Hematopoietic multipotent progenitor cell treated with erythropoietin and hydrocortisone succinate and interleukin-3 and kit ligand, for 15 days (in vitro differentiated cells): ENCODE measurements around the gene RAB3IP.
"Not testable (repeated sequence)": the region's sequence is repeated elsewhere in the genome, so short reads cannot be mapped to it uniquely, and the experiment has no call there.

ENCODE experiments used
- DNase-seq: peaks from one replicate; pipeline ENCODE4 v3.0.0-alpha.2; 2015; ENCODE audit warnings: low spot score

RAB3IP gene

GRCh38 chr12:69834576-69834975, 95.9 kb downstream of the RAB3IP start:
- DNase-seq = no peak

- no peak for DNase-seq
These were observed 96.4 kb downstream of the RAB3IP start for GRCh38 chr12:69835081-69835480.

GRCh38 chr12:69836015-69836414, 97.4 kb downstream of the RAB3IP start:
- DNase-seq = no peak

GRCh38 chr12:69837191-69837590, 98.5 kb downstream of the RAB3IP start:
- no peak for DNase-seq

GRCh38 chr12:69837657-69838415, 99.2 kb downstream of the RAB3IP start:
- DNase-seq = no peak

GRCh38 chr12:69840727-69841126, 102.1 kb downstream of the RAB3IP start:
- DNase-seq = no peak

- DNase-seq = no peak
These were observed 104.9 kb downstream of the RAB3IP start for GRCh38 chr12:69843608-69844007.

GRCh38 chr12:69844416-69844815, 105.8 kb downstream of the RAB3IP start:
- DNase-seq = no peak

GRCh38 chr12:69844836-69845235, 106.2 kb downstream of the RAB3IP start:
- DNase-seq = no peak

GRCh38 chr12:69846976-69847375, 108.3 kb downstream of the RAB3IP start:
- DNase-seq = no peak

GRCh38 chr12:69851976-69852375, 113.3 kb downstream of the RAB3IP start:
- no peak for DNase-seq

- DNase-seq = not testable (repeated sequence)
These were observed 114.7 kb downstream of the RAB3IP start for GRCh38 chr12:69853176-69853961.

- DNase-seq = no peak
These were observed 128.0 kb downstream of the RAB3IP start for GRCh38 chr12:69866698-69867097.

GRCh38 chr12:69868695-69869094, 130.0 kb downstream of the RAB3IP start:
- DNase-seq = no peak

- no peak for DNase-seq
These were observed 134.1 kb downstream of the RAB3IP start for GRCh38 chr12:69872804-69873203.
